Colonic mucosa (tissue), 4 donors: Measurements from ENCODE around the gene SPHK1. TPM values are rescaled to one million over a fixed set of nuclear protein-coding genes. Genes with fewer than 3 reads are reported as not detected.
"Not testable (repeated sequence)": the region's sequence is repeated elsewhere in the genome, so short reads cannot be mapped to it uniquely, and the experiment has no call there.

ENCODE experiments used
- DNase-seq: peaks from one replicate; pipeline ENCODE4 v3.0.0-alpha.2; 2020
- H3K27ac ChIP-seq: fragments of 200-600 bp; one replicate; pipeline ENCODE4 v1.8.0; 2021
- H3K27me3 ChIP-seq: fragments of 200-600 bp; one replicate; pipeline ENCODE4 v1.8.0; 2021
- H3K36me3 ChIP-seq: fragments of 200-600 bp; one replicate; pipeline ENCODE4 v1.8.0; 2021
- H3K4me1 ChIP-seq: fragments of 200-600 bp; one replicate; pipeline ENCODE4 v1.8.0; 2021; ENCODE audit warnings: mild to moderate bottlenecking
- H3K4me3 ChIP-seq: fragments of 200-600 bp; one replicate; pipeline ENCODE4 v1.8.0; 2021
- H3K9ac ChIP-seq, 2 donors: one replicate each; pipeline ENCODE4 v1.7.0; 2013; ENCODE audit warnings: control low read depth in 2 of 2, low read depth in 2 of 2, low read length in 2 of 2
- H3K9me3 ChIP-seq: fragments of 200-600 bp; one replicate; pipeline ENCODE4 v1.8.0; 2021
- intact Hi-C: fragments of 100-400 bp; cut with DNase I; formaldehyde crosslinking; loops from one replicate; pipeline ENCODE4 v1.14.1; 2022
- total RNA-seq, 2 donors: library from RNA; stranded (reverse); fragmentation: NEBNext Ultra II Directional in 1 of 2; extraction: Animal tissue kit (Norgen Biotek cat#: 25700) in 1 of 2; gene quantifications; one replicate each; pipeline ENCODE4 v1.2.1, GENCODE V29; 2021
- TF ChIP-seq, protein P1 (sequence below): fragments of 200-600 bp; IDR thresholded peaks from one replicate; pipeline ENCODE4 v1.8.0; 2022; ENCODE audit warnings: antibody characterized with exemption, mild to moderate bottlenecking
- donor health status: healthy.
- donor health status: DM: no; HTN: no; CAD: no.
- donor health status: DM: no; HTN: no; CAD: no.

Gene SPHK1
- total RNA-seq, 2 donors from 2014 or later: 2.1 to 3.3 TPM

DNA sequence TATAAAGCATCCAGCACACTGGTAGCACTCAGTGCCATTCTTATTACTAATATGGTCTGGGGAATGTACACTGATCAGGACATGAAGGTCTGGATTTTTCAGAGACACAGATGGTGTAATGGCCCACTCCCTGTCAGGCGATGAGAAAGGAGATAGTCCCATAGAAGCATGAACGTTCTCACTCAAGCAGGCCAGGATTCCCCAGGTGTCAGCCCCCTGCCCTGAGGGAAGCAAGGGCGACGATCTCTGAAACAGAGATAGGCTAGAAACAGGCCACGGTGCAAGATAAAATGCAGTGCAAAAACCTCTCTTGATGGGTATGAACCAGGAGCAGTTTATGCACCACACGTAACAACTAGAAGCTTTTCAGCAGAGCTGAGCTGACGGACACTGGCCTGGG, 41.3 kb upstream of the SPHK1 start:
- H3K27ac ChIP-seq: no peak overlapping the region
- no peak overlapping the region for H3K4me3 ChIP-seq
- DNase-seq: no peak
- H3K4me1 ChIP-seq: no peaks in the 10 kb centered on the region
- TF ChIP-seq, protein P1, sequence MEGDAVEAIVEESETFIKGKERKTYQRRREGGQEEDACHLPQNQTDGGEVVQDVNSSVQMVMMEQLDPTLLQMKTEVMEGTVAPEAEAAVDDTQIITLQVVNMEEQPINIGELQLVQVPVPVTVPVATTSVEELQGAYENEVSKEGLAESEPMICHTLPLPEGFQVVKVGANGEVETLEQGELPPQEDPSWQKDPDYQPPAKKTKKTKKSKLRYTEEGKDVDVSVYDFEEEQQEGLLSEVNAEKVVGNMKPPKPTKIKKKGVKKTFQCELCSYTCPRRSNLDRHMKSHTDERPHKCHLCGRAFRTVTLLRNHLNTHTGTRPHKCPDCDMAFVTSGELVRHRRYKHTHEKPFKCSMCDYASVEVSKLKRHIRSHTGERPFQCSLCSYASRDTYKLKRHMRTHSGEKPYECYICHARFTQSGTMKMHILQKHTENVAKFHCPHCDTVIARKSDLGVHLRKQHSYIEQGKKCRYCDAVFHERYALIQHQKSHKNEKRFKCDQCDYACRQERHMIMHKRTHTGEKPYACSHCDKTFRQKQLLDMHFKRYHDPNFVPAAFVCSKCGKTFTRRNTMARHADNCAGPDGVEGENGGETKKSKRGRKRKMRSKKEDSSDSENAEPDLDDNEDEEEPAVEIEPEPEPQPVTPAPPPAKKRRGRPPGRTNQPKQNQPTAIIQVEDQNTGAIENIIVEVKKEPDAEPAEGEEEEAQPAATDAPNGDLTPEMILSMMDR: no peak
- no peaks in the 10 kb centered on the region for H3K9me3 ChIP-seq
- no peaks in the 10 kb centered on the region for H3K36me3 ChIP-seq
- no peak overlapping the region for H3K9ac ChIP-seq
- no peaks in the 10 kb centered on the region for H3K27me3 ChIP-seq
- intact Hi-C loops: no loop called here

DNA sequence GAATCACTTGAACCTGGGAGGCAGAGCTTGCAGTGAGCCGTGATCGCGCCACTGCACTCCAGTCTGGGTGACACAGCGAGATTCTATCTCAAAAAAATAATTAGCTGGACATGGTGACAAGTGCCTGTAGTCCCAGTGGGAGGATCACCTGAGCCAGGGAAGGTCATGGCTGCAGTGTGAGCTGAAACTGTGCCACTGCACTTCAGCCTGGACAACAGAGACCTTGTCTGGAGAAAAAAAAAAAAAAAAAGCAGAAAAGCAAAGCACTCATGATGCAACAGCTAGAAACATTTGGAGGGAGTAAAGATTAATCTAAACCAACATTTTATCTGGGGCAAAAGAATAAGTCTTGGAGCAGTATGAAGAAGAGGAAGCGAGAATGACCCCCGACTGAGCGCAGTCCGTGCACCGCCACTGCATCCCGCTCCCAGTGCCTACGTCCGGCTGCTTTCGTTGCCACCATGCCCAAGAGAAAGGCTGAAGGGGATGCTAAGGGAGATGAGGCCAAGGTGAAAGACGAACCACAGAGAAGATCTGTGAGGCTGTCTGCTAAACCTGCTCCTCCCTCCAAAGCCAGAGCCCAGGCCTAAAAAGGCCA, 38.9 kb upstream of the SPHK1 start:
- TF ChIP-seq, protein P1: no peak
- Histone ChIP-seq H3K9me3 (no peaks in the 10 kb centered on the region), H3K27ac (no peak overlapping the region), H3K27me3 (no peaks in the 10 kb centered on the region), H3K4me1 (no peaks in the 10 kb centered on the region), H3K9ac (no peak overlapping the region), H3K4me3 (no peak overlapping the region), H3K36me3 (no peaks in the 10 kb centered on the region)
- intact Hi-C loops: no loop called here
- no peak for DNase-seq

DNA sequence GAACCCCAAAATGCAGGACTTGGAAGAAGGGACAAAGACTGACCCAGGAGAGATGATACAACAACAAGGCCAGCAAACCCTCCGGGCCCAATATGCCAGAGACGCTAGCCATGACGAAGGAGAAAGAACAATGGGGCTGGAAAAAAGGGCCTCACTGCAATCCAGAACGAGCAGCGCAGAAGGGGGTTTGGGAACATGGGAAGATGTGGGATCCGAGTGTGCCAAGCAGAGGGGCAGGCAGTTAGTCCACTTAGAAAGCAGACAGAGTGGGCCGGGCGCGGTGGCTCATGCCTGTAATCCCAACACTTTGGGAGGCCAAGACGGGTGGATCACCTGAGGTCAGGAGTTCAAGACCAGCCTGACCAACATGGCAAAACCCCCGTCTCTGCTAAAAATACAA, 37.5 kb upstream of the SPHK1 start:
- H3K4me1 ChIP-seq, intact Hi-C loops, H3K36me3 ChIP-seq, H3K9me3 ChIP-seq, H3K27ac ChIP-seq, H3K27me3 ChIP-seq, H3K4me3 ChIP-seq, H3K9ac ChIP-seq, DNase-seq: not testable (repeated sequence)

DNA sequence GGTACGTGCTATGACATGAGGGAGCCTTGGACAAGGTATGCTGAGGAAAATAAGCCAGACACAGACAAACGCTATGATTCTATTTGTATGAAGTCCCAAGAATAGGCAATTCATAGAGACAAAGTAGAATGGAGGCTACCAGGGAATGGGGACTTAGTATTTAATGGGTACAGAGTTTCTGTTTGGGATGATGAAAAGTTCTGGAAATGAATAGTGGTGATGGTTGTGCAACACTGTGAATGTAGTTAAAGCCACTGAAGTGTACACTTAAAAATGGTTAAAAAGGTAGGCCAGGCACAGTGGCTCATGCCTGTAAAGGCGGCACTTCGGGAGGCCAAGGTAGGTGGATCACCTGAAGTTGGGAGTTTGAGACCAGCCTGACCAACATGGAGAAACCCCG, 33.9 kb upstream of the SPHK1 start:
- TF ChIP-seq, protein P1: no peak

DNA sequence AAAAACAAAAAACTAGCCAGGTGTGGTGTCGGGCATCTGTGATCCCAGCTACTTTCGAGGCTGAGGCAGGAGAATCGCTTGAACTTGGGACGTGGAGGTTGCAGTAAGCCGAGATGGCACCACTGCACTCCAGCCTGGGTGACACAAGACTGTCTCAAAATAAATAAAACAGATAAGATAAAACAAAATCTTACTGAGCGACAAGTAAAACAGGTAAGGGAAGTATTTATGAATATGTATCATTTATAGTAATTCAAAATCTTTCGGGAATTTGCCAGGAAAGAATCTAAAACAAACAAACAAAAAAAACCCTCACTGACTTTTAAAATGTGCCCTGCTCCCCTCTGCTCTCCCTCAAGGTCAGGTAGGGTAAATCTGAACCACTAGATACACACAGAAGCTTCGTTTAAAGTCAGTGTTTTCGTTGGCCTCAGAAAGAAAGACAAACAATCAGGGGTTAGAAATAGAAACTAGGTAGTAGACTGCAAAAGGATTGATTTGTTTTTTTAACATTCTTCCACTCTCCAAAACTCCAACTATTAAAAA, 32.8 kb upstream of the SPHK1 start:
- Histone ChIP-seq H3K27ac (no peak overlapping the region), H3K4me1 (no peaks in the 10 kb centered on the region), H3K4me3 (no peak overlapping the region), H3K36me3 (no peaks in the 10 kb centered on the region), H3K9me3 (no peaks in the 10 kb centered on the region), H3K27me3 (no peaks in the 10 kb centered on the region), H3K9ac (no peak overlapping the region)
- intact Hi-C loops: loop anchor here (5.0 kb wide), 1 partner anchor 44 kb away; the partner anchor contains the start of gene QRICH2
- TF ChIP-seq, protein P1: no peak
- DNase-seq: no peak

More for the DNA sequence above, 33.9 kb upstream of the SPHK1 start:
- Histone ChIP-seq H3K36me3 (no peaks in the 10 kb centered on the region), H3K27ac (no peak overlapping the region), H3K4me1 (no peaks in the 10 kb centered on the region), H3K27me3 (no peaks in the 10 kb centered on the region), H3K9me3 (no peaks in the 10 kb centered on the region), H3K9ac (no peak overlapping the region), H3K4me3 (no peak overlapping the region)
- intact Hi-C loops: loop anchor here (5.0 kb wide), 1 partner anchor 43 kb away; the partner anchor contains the start of gene QRICH2
- DNase-seq: no peak

DNA sequence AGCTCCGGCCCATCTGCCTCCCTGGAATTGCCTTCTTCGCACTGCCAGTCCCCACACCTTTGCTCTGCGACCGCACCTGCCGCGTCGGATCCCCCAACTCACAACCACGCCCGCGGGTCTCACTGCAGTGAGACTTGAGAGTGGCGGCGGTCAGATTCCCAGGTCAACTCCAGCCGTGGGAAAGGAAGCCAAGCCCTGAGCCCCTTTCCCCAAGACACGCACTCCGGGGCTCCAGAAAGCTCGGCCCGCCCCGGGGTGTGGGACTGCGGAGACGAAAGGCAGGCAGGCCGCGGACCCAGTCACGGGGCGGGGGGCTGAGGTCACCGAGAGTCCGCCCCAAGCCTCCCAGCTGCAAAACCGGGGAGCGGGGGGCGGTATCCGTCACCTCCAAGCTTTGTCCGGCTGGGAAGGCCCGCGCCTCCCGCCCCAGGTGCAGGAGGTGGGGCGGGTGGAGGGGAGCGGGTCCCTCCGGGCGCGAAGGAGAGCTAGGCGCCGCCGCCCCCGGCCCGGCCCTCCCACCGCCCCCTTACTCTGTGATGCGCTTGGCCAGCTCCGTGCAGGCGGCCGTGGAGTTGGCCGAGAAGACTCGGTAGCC, 31.3 kb upstream of the SPHK1 start:
- H3K27ac ChIP-seq: peak overlapping the region; percentile 77
- H3K4me1 ChIP-seq: no peaks in the 10 kb centered on the region
- intact Hi-C loops: loop anchor here (5.0 kb wide), 1 partner anchor 46 kb away; the partner anchor contains the start of gene QRICH2
- no peaks in the 10 kb centered on the region for H3K36me3 ChIP-seq
- DNase-seq: peak; percentile 33
- peak overlapping the region; percentile 92 for H3K4me3 ChIP-seq
- H3K9me3 ChIP-seq: no peaks in the 10 kb centered on the region
- no peaks in the 10 kb centered on the region for H3K27me3 ChIP-seq
- H3K9ac ChIP-seq: peak overlapping the region; percentile 88 to 90
- TF ChIP-seq, protein P1: no peak
